GM13976 (cell line): Measurements from ENCODE around the gene CETN1.
A peak's percentile ranks its signal among the peaks of the same experiment; 100 is the strongest.

Experiments used
- DNase-seq: peaks from one replicate; pipeline ENCODE4 v3.0.0; 2012; ENCODE audit warnings: low spot score
- CTCF ChIP-seq: IDR thresholded peaks from 2 replicates; pipeline ENCODE4 v1.5.1; 2012; ENCODE audit warnings: borderline replicate concordance, mild to moderate bottlenecking; ENCODE audit not compliant: insufficient read depth; ENCODE audit errors: extremely low read depth, missing control alignments, control extremely low read depth
- in situ Hi-C: fragments of 300-500 bp; cut with MboI; formaldehyde crosslinking; loops from one replicate; pipeline ENCODE4 v1.12.0; 2022; ENCODE audit warnings: low sequenced_read_pairs, mixed read lengths, inconsistent platforms; ENCODE audit not compliant: unreplicated experiment

CETN1 gene

DNA sequence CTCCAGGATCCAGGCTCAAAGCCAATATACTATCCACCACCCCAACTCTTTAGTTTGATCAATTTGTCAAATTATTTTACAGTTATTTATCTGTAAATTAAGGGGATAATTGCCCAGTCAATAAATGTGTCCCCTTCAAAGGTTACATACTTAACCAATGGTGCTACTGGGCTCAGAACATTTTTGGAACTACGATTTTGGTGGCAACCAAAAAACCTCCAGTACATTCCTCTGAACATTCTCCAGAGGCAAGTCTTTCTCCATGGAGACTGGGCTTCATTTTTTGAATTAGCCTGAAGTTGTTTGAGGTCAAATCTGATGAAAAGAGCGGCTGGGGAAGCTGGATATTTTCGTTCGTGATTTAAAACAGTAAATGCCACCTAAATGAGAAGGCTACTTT is 14.9 kb downstream of the CETN1 start:
- no peak for DNase-seq
- TF ChIP-seq CTCF = no peak
- in situ Hi-C loops = no loop called here

- TF ChIP-seq CTCF = no peak
- in situ Hi-C loops = no loop called here
- DNase-seq = no peak
These were observed 15.4 kb downstream of the CETN1 start for GRCh38 chr18:595571-595970.

- in situ Hi-C loops = no loop called here
- no peak for TF ChIP-seq CTCF
- DNase-seq = peak; percentile 71
These were observed 16.2 kb downstream of the CETN1 start for GRCh38 chr18:596288-596881.

GRCh38 chr18:598124-598589 is 18.0 kb downstream of the CETN1 start:
- TF ChIP-seq CTCF = no peak
- in situ Hi-C loops = no loop called here
- DNase-seq = no peak

DNA sequence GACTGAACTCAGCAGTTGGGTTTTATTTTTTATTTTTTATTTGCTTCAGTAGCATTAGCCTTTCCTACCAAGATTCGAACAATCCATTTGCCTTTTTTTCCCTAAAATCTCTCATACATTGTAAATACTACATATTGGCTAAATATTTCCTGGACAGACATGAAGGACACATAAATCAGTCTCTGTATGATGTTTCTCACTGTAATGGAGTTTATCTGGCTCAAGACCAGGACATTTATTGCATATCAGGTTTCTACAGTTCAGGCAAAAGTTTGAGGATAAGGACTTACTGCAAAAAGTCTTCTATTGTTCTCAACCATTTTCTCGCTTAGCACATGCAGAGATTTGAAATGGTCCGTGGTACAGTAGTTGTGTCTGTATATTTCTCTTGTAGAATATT is 19.9 kb downstream of the CETN1 start:
- no peak for DNase-seq
- in situ Hi-C loops = no loop called here
- no peak for TF ChIP-seq CTCF

DNA sequence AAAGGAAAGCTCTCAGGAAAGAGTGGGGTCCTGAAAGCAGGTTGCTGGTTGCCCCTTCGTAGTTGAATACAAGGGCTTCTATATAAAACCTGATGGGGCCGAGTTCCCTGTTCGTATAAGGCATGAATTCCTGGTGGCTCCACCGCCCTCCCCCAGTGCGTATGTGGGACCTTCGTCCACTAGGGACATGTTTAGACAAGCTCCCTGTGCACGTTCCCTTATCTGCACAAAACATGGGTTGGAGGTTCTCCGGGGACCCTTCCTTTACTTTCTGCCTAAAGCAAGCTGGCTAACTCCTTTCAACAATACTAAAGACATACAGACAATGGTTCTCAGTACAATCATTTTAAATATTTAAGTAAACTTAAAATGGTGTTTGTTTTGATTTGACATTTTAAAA is 24.6 kb downstream of the CETN1 start:
- no peak for TF ChIP-seq CTCF
- no peak for DNase-seq
- in situ Hi-C loops = no loop called here
